ENCODE results near the gene GOLM1. TPM values are rescaled to one million over a fixed set of nuclear protein-coding genes. Genes with fewer than 3 reads are reported as not detected.

GOLM1 gene
- total and polyA plus RNA-seq, 2 of the 13 experiments (the other 11 are each of a cell fraction or from before 2014, with no cell fraction given) = 0.20 to 0.30 TPM

- TF ChIP-seq NCOA5 (CRISPR knock-in tag; IDR thresholded peaks at IDR 0.05) (no peak), ATF1 (CRISPR knock-in tag; IDR thresholded peaks at IDR 0.05) (peak; percentile 59; the same call in 1 of the 2 replicates), ZNF281 (CRISPR knock-in tag; IDR thresholded peaks at IDR 0.05; ENCODE audit: borderline replicate concordance) (peak; percentile 34; the same call in 1 of the 2 replicates), PHF21A (CRISPR knock-in tag; IDR thresholded peaks at IDR 0.05) (peak; percentile 88; the same call in 1 of the 2 replicates), ARID5B (CRISPR knock-in tag; IDR thresholded peaks at IDR 0.05) (peak; percentile 94), IRX3 (CRISPR knock-in tag; IDR thresholded peaks at IDR 0.05; ENCODE audit: borderline replicate concordance, low read depth) (peak; percentile 77), ZHX1 (CRISPR knock-in tag; IDR thresholded peaks at IDR 0.05; ENCODE audit: low read depth) (0 out of 2 replicates have a peak, but pooled peaks have one; percentile 24), ZBTB2 (CRISPR knock-in tag; IDR thresholded peaks at IDR 0.05; ENCODE audit: low read depth) (0 out of 2 replicates have a peak, but pooled peaks have one; percentile 20), PAXIP1 (CRISPR knock-in tag; conservative IDR thresholded peaks at IDR 0.05) (peak; percentile 77), ZNF644 (CRISPR knock-in tag; IDR thresholded peaks at IDR 0.05; ENCODE audit: low read depth) (0 out of 2 replicates have a peak, but pooled peaks have one; percentile 41), RFXAP (CRISPR knock-in tag; IDR thresholded peaks at IDR 0.05; ENCODE audit: borderline replicate concordance) (0 out of 2 replicates have a peak, but pooled peaks have one; percentile 41), TOPORS (CRISPR knock-in tag; IDR thresholded peaks at IDR 0.05) (peak; percentile 88)
Measured at GRCh38 chr9:86093788-86094555, 5.4 kb downstream of the GOLM1 start (continued).
